HUDEP-2 (cell line): ENCODE results near the gene CNFN.
"Not testable (repeated sequence)": the region's sequence is repeated elsewhere in the genome, so short reads cannot be mapped to it uniquely, and the experiment has no call there.

Experiments used
- DNase-seq, 76 experiments: peaks; one replicate each; lab custom pipeline; 2025; ENCODE audit not compliant: unreplicated experiment in 76 of 76; lab: John Stamatoyannopoulos, UW

The CNFN gene

DNA sequence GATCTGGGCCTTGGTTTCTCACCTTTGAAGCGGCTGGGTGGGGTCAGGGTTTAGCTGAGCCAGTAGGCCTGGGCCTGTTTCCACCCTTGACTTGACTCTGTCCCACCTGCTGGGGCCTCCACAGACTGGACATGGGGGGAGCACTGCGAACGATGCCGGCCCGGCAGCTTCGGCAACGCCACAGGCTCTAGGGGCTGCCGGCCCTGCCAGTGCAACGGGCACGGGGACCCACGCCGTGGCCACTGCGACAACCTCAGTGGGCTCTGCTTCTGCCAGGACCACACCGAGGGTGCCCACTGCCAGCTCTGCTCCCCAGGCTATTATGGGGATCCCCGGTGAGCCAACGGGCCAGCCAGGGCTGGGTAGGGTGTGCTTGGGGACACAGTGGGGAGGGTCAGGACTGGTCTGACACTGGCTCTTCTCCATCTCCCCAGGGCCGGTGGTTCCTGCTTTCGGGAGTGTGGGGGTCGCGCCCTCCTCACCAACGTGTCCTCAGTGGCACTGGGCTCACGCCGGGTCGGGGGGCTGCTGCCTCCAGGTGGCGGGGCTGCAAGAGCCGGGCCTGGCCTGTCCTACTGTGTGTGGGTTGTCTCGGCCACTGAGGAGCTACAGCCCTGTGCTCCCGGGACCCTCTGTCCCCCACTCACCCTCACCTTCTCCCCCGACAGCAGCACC lies 36.6 kb downstream of the CNFN start:
- DNase-seq = no peak

- DNase-seq = peak in 11 of 76 experiments; percentile 15 to 58 (median 24)
Measured at GRCh38 chr19:42352301-42353259, 37.5 kb downstream of the CNFN start.

GRCh38 chr19:42351079-42351735 lies 38.9 kb downstream of the CNFN start:
- no peak for DNase-seq

DNA sequence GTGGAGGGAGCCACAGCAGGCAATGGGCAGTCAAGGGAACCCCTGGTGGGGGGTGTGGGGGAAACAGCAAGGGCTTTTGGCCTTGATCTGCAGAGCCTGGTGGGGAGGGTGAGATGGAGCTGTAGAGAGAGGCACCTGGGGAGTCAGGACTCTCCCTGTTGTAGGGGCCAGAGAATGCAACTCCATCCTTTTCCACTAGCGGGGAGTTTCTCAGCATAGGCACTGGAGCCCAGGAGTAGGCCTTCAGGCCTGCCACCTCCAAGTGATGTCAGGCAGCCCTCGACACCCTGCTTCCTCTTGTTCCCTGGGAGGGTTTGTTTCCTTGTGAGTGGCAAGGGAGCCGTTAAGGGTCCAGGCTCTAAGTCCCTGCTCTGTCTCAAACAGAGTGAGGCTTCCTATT lies 39.7 kb downstream of the CNFN start:
- DNase-seq = no peak

- no peak for DNase-seq
Measured at GRCh38 chr19:42349378-42350107, 40.6 kb downstream of the CNFN start.

GRCh38 chr19:42348211-42348610 lies 41.9 kb downstream of the CNFN start:
- DNase-seq = no peak

- DNase-seq = no peak
Measured at GRCh38 chr19:42345191-42345812, 44.8 kb downstream of the CNFN start.

- DNase-seq = no peak
Measured at GRCh38 chr19:42344336-42344893, 45.7 kb downstream of the CNFN start.

GRCh38 chr19:42343344-42344110 lies 46.6 kb downstream of the CNFN start:
- DNase-seq = no peak

DNA sequence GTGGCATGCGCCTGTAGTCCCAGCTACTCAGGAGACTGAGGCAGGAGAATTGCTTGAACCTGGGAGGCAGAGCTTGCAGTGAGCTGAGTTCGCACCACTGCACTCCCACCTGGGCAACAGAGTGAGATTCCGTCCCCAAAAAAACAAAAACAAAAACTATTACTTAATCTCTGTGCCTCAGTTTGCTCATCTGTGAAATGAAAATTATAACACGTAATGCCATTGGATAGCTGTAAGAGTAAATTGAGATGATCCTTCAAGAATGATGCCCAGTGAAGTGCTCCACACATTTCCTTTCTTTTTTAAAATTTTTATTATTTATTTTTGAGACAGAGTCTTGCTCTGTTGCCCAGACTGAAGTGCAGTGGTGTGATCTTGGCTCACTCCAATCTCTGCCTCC lies 50.2 kb downstream of the CNFN start:
- not testable (repeated sequence) for DNase-seq

GRCh38 chr19:42339126-42339860 lies 50.8 kb downstream of the CNFN start:
- DNase-seq = not testable (repeated sequence)
